HG03378 (cell line): ENCODE results near the gene NRG3.

Experiments used
- ATAC-seq: cut with Tn5 transposase; IDR thresholded peaks from one replicate; pipeline ENCODE4 v1.9.1; 2021; ENCODE audit warnings: mild to moderate bottlenecking, moderate library complexity; ENCODE audit not compliant: unreplicated experiment

The NRG3 gene

GRCh38 chr10:82084496-82084895 lies 209.5 kb downstream of the NRG3 start:
- ATAC-seq: no peak

GRCh38 chr10:82084904-82085303 lies 209.9 kb downstream of the NRG3 start:
- ATAC-seq: no peak

GRCh38 chr10:82089327-82089726 lies 214.3 kb downstream of the NRG3 start:
- ATAC-seq: no peak

DNA sequence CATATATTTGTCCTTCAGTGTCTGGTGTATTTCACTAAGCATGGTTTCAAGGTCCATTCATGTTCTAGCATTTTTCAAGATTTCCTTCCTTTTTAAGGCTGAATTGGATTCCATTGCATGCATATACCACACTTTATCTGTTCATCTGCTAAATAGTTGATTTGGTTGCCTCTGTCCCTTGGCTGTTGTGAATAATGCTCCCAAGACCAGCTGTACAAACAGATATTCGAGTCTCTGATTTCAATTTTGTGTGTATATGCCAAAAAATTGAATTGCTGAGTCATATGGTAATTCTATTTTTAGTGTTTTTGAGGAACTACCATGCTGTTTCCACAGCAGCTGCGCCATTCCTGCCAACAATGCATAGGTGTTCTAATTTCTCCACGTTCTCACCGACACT lies 216.4 kb downstream of the NRG3 start:
- no peak for ATAC-seq

GRCh38 chr10:82092111-82092510 lies 217.1 kb downstream of the NRG3 start:
- ATAC-seq: no peak

DNA sequence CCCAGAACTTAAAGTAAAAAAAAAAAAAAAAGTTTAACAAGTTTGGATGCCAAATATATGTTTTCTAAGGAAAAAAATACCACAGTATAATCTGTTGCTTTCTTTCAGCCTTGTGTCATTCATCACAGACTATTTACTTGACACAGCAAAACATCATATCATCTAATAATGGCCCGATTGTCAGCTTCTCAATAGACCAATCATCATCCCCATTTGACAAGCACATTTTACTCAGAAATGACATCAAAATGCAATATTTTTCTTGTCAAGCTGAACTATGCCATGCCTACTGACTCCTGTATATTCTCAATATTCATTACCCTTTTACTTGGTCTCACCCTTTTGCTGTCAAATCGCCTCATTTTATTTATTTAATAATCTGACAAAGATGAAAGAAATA lies 249.7 kb downstream of the NRG3 start:
- no peak for ATAC-seq

- ATAC-seq: no peak
These were observed 253.5 kb downstream of the NRG3 start for GRCh38 chr10:82128527-82128926.

DNA sequence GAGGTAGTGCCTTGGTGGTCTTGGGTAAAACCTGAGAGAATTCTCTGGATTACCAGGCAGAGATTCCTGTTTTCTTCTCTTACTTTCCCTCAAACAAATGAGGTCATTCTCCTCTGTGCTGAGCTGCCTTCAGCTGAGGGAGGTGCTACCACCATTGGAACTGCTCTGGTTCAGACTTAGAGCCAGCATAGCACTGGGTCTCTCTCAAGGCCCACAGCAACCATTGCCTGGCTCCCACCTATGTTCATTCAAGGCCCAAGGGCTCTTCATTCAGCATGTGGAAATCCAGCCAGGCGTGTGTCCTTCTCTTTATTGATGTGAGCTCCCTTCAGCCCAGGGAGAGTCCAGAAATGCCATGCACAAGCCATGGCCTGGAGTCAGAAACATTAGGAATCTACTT lies 261.1 kb downstream of the NRG3 start:
- ATAC-seq: no peak

DNA sequence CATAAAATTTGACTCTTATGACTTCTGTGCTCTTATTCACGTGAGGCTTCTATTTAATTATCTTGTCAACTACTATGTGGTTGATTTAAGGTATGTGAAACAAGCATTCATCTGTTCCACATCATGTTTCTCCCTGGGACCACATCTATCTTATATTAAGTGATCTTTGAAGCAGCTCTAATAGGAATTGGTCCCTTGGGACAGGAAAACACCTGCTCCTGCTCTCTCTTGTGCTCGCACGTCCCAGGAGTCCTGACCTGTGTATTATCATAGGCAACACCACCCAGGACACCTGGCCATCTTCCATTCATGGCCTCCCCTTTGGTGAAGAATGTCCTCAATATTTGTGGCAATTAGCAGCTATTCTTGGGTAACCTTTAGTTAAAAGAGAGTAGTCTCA lies 269.2 kb downstream of the NRG3 start:
- no peak for ATAC-seq

GRCh38 chr10:82148764-82149163 lies 273.8 kb downstream of the NRG3 start:
- ATAC-seq: no peak

GRCh38 chr10:82149674-82150073 lies 274.7 kb downstream of the NRG3 start:
- no peak for ATAC-seq

GRCh38 chr10:82150123-82150900 lies 275.3 kb downstream of the NRG3 start:
- ATAC-seq: no peak

GRCh38 chr10:82160307-82160706 lies 285.3 kb downstream of the NRG3 start:
- ATAC-seq: no peak

- no peak for ATAC-seq
These were observed 286.3 kb downstream of the NRG3 start for GRCh38 chr10:82161264-82161663.

DNA sequence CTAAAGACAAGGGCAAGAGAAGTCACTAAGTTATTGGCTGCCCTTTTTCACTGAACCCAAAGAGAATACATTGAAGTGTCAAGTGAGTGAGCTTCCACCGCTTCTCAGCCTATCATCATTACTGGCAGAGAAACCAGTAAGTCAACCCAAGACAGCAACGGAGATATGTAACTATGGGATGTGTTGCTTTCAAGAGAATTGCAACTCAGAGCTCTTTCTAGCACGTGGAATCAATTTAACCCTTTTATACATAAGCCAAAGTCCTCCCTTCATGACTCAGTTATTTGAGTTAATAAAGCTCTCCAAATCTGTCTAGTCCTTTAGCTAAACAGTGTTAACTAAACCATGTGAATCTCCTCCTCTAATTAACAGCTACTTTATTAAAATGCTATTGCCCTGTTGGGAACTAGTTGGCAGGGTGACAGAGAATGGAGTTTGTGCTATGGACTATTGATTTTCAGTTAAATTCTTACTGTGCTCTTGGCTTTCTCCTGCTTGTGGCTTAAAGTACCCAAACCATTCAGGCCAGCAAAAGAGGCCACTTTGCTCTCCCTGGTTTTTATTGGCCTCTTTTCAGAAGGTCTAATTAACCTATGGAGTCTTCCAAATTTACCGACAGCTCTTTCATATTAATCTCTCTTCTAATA lies 287.7 kb downstream of the NRG3 start:
- ATAC-seq: no peak

GRCh38 chr10:82171899-82172298 lies 296.9 kb downstream of the NRG3 start:
- no peak for ATAC-seq

GRCh38 chr10:82176587-82176986 lies 301.6 kb downstream of the NRG3 start:
- no peak for ATAC-seq

DNA sequence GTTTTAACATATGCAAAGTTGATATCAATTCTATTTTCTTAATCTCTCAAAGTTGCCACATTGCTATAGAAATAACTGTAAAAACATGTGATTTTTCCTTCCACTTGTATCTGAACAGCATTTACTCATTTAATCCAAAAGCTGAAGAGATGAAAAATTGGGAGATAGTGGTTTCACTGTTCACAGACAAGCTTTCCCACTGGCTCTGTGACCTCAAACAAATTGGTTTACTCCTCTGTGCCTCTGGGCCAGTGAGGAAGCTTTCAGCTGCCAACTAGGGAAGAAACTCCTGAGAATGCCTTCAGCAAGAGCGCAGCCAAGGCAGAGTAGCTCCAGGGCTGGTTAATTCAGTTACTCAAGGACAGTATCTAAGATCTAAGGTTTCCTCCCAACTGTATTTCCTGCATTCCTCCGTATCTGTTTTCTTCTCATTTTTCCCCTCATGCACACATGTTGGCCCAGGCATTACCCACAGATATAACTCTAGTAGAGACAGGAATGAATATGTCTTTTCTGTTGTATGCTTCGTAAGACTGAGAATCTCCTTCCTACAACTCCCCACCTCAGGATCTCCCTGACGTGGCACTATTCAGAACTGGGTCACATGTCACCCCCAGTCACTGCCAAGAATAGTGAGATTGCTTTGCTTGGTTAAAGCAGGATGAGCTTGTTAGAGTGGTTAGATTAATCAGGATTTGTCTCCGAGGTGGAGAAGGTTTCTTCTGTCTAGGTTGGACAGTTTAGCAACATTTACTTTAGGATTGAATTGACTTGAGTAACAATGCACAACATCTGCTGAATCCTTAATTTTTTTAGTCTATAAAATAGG lies 315.7 kb downstream of the NRG3 start:
- no peak for ATAC-seq

GRCh38 chr10:82191653-82192052 lies 316.7 kb downstream of the NRG3 start:
- ATAC-seq: no peak

- no peak for ATAC-seq
These were observed 317.7 kb downstream of the NRG3 start for GRCh38 chr10:82192665-82193064.

- ATAC-seq: no peak
These were observed 319.4 kb downstream of the NRG3 start for GRCh38 chr10:82194419-82194818.

DNA sequence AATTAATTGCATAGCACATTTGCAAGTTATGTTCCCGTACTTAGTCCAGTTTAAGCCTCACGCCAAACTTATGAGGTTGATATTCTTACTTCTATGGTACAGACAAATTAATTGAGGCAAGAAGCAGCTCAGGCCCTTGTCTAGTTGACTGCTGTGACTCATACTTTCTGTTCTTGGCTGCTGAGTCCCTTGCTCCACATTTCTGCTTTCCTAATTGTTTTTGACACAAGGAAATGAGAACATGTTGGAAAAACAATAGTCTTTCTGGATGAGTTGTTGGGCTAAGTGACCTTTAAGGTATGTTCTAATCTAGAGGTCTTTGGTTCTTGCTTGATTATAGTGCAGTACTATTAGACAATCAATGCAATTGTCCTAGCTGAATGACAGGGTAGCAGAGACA lies 331.8 kb downstream of the NRG3 start:
- ATAC-seq: no peak
